ENCODE results near the gene ASIC4. TPM values are rescaled to one million over a fixed set of nuclear protein-coding genes. Genes with fewer than 3 reads are reported as not detected.

The ASIC4 gene
- total and polyA plus RNA-seq, 2 of the 13 experiments (the other 11 are each of a cell fraction or from before 2014, with no cell fraction given) = 0.03 TPM; not detected in 1

GRCh38 chr2:219495531-219496122 lies 18.7 kb upstream of the ASIC4 start (continued):
- TF ChIP-seq HINFP (CRISPR knock-in tag; IDR thresholded peaks at IDR 0.05; ENCODE audit: low read depth) (no peak), ZNF354B (CRISPR knock-in tag; IDR thresholded peaks at IDR 0.05) (no peak), ZNF337 (CRISPR knock-in tag; IDR thresholded peaks at IDR 0.05; ENCODE audit: borderline replicate concordance, low read depth) (no peak), HMGXB4 (CRISPR knock-in tag; IDR thresholded peaks at IDR 0.05; ENCODE audit: borderline replicate concordance in 1 of 2, low read depth in 1 of 2) (peak; percentile 44 to 53; a peak in 2 of 4 replicates), KAT7 (CRISPR knock-in tag; IDR thresholded peaks at IDR 0.05; ENCODE audit: borderline replicate concordance) (no peak), SMYD3 (CRISPR knock-in tag; IDR thresholded peaks at IDR 0.05) (no peak), TOE1 (CRISPR knock-in tag; IDR thresholded peaks at IDR 0.05) (no peak), ZFP36L1 (CRISPR knock-in tag; IDR thresholded peaks at IDR 0.05) (no peak), MAX (IDR thresholded peaks at IDR 0.05) (peak; percentile 82), RBFOX2 (IDR thresholded peaks at IDR 0.05; ENCODE audit: low read depth, low read length) (no peak), ZNF574 (CRISPR knock-in tag; IDR thresholded peaks at IDR 0.05) (no peak; the same call in 1 of the 2 replicates), ZBTB49 (CRISPR knock-in tag; IDR thresholded peaks at IDR 0.05; ENCODE audit: borderline replicate concordance) (no peak), HNRNPLL (IDR thresholded peaks at IDR 0.05; ENCODE audit: low read depth, low read length, poor library complexity, severe bottlenecking) (no peak), WIZ (CRISPR knock-in tag; IDR thresholded peaks at IDR 0.05) (no peak), ZNF703 (CRISPR knock-in tag; IDR thresholded peaks at IDR 0.05; ENCODE audit: borderline replicate concordance) (no peak), ZNF781 (CRISPR knock-in tag; IDR thresholded peaks at IDR 0.05; ENCODE audit: borderline replicate concordance, not compliant biosample characterization) (no peak), SRSF9 (IDR thresholded peaks at IDR 0.05; ENCODE audit: borderline replicate concordance, insufficient read depth, low read depth, low read length, poor library complexity, severe bottlenecking) (no peak), SOX5 (CRISPR knock-in tag; IDR thresholded peaks at IDR 0.05; ENCODE audit: borderline replicate concordance) (no peak)

All from HepG2 (cell line).